PC-9 (cell line): Measurements from ENCODE around the gene GABRB1. TPM values are rescaled to one million over a fixed set of nuclear protein-coding genes. Genes with fewer than 3 reads are reported as not detected.

Experiments
- BruUV-seq: library from RNA; stranded (reverse); fragments of 400-500 nt; replicated peaks from 2 replicates; lab custom pipeline; 2021; lab: Mats Ljungman, UMichigan
- CTCF ChIA-PET: fragments of 300-600 bp; sonication (Branson Sonifier 250); formaldehyde crosslinking; loops from one replicate; lab custom pipeline; 2022; ENCODE audit warnings: antibody characterized with exemption; lab: Charles Lee
- POLR2A ChIA-PET: fragments of 300-600 bp; sonication (Branson Sonifier 250); formaldehyde crosslinking; loops from one replicate; lab custom pipeline; 2022; ENCODE audit warnings: antibody characterized with exemption; ENCODE audit not compliant: unreplicated experiment; lab: Charles Lee
- DNase-seq, 2 experiments: peaks; one replicate each; pipeline versions ENCODE4 v3.0.0 to v3.0.0-alpha.2; 2015 to 2022; ENCODE audit warnings: mixed read lengths in 1 of 2
- H2AFZ ChIP-seq: fragments of 200-600 bp; sonication (generic); 2 replicates; pipeline ENCODE4 v1.8.1; 2017; ENCODE audit warnings: antibody characterized with exemption
- H3F3A ChIP-seq: fragments of 200-600 bp; sonication (generic); 2 replicates; pipeline ENCODE4 v1.8.1; 2017; ENCODE audit warnings: antibody characterized with exemption, mild to moderate bottlenecking, low read depth; ENCODE audit not compliant: insufficient read depth
- H3K27ac ChIP-seq: fragments of 200-600 bp; sonication (generic); 2 replicates; pipeline ENCODE4 v1.6.1; 2016; ENCODE audit warnings: mixed run types
- H3K27me3 ChIP-seq: fragments of 200-600 bp; sonication (generic); 2 replicates; pipeline ENCODE4 v1.6.1; 2016; ENCODE audit warnings: low read depth, mixed run types; ENCODE audit not compliant: insufficient read depth
- H3K36me3 ChIP-seq: fragments of 200-600 bp; sonication (generic); 2 replicates; pipeline ENCODE4 v1.6.1; 2016; ENCODE audit warnings: low read depth, mixed run types
- H3K4me1 ChIP-seq: fragments of 200-600 bp; sonication (generic); replicated peaks from 2 replicates; pipeline ENCODE4 v1.6.1; 2016; ENCODE audit warnings: mixed run types; ENCODE audit not compliant: insufficient read depth
- H3K4me2 ChIP-seq: fragments of 200-600 bp; sonication (generic); 2 replicates; pipeline ENCODE4 v1.6.1; 2017; ENCODE audit warnings: mixed run types
- H3K4me3 ChIP-seq: fragments of 200-600 bp; sonication (generic); 2 replicates; pipeline ENCODE4 v1.6.1; 2016; ENCODE audit warnings: mixed run types
- H3K79me2 ChIP-seq: fragments of 200-600 bp; sonication (generic); 2 replicates; pipeline ENCODE4 v1.6.1; 2017; ENCODE audit warnings: low read depth, mixed run types
- H3K9me2 ChIP-seq: fragments of 200-600 bp; sonication (generic); 2 replicates; pipeline ENCODE4 v1.8.1; 2017; ENCODE audit warnings: mild to moderate bottlenecking; ENCODE audit not compliant: insufficient read depth
- H3K9me3 ChIP-seq: fragments of 200-600 bp; sonication (generic); 2 replicates; pipeline ENCODE4 v1.8.1; 2016; ENCODE audit warnings: low read depth; ENCODE audit not compliant: insufficient read depth
- H4K20me1 ChIP-seq: fragments of 200-600 bp; sonication (generic); 2 replicates; pipeline ENCODE4 v1.8.1; 2017; ENCODE audit not compliant: insufficient read depth
- EZH2 ChIP-seq: fragments of 200-600 bp; sonication (generic); IDR thresholded peaks from 2 replicates; pipeline ENCODE4 v1.8.0; 2017; ENCODE audit warnings: antibody characterized with exemption, low read depth
- intact Hi-C: fragments of 100-400 bp; cut with micrococcal nuclease; formaldehyde crosslinking; loops from one replicate; pipeline ENCODE4 v1.10.0; 2022; ENCODE audit not compliant: unreplicated experiment
- total RNA-seq: library from RNA; stranded (reverse); gene quantifications from 2 replicates; pipeline ENCODE4 v1.2.3, GENCODE V29; 2021
- TF ChIP-seq, protein P1 (sequence below): fragments of 200-600 bp; sonication (generic); conservative IDR thresholded peaks from 2 replicates; pipeline ENCODE4 v1.6.1; 2017; ENCODE audit warnings: mixed run types, antibody characterized with exemption, mild to moderate bottlenecking, moderate library complexity

The GABRB1 gene
- total RNA-seq, 1 experiment from 2014 or later, result not detected

DNA sequence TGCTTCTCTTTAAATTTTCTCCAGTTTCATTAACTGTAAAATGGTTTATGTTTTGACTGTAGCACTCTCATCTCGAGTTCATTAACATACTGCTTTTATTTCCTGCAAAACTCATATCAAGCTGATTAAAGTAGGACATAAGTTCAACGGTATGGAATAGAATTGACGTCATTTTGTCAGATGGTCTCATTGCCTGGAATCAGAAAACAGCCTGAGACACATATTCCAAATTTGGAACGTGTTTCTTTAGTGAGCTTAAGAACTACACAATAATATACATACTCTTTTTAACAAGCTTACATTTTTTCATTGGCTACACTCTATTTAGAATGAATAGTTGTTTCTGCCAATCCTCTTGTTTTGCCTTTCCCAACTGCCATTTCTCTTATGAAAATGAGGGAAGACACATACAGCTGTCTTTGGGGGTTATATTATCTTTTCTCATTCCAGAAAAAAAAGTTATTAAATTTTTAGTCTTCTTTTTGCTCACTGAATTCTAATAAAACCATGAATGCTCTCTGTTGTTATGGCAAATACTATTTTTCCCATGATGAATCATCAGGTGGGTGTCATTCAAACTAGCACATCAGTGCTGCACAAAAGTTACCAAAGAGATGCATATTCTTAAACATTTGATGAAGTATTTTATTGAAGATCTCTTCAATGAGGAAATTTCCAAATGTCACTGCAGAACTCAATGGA is 162.8 kb downstream of the GABRB1 start:
- no peaks in the 10 kb centered on the region for H3K4me1 ChIP-seq
- no peak overlapping the region for H3K4me2 ChIP-seq
- CTCF ChIA-PET, result no interaction called here
- H3K27me3 ChIP-seq, result no peaks in the 10 kb centered on the region
- no peak for TF ChIP-seq EZH2
- TF ChIP-seq, protein P1, sequence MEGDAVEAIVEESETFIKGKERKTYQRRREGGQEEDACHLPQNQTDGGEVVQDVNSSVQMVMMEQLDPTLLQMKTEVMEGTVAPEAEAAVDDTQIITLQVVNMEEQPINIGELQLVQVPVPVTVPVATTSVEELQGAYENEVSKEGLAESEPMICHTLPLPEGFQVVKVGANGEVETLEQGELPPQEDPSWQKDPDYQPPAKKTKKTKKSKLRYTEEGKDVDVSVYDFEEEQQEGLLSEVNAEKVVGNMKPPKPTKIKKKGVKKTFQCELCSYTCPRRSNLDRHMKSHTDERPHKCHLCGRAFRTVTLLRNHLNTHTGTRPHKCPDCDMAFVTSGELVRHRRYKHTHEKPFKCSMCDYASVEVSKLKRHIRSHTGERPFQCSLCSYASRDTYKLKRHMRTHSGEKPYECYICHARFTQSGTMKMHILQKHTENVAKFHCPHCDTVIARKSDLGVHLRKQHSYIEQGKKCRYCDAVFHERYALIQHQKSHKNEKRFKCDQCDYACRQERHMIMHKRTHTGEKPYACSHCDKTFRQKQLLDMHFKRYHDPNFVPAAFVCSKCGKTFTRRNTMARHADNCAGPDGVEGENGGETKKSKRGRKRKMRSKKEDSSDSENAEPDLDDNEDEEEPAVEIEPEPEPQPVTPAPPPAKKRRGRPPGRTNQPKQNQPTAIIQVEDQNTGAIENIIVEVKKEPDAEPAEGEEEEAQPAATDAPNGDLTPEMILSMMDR, result no peak
- no peaks in the 10 kb centered on the region for H3K79me2 ChIP-seq
- no peaks in the 10 kb centered on the region for H4K20me1 ChIP-seq
- H3K27ac ChIP-seq, result no peak overlapping the region
- no TSS peak for BruUV-seq
- no peak overlapping the region for H2AFZ ChIP-seq
- H3K9me3 ChIP-seq, result no peaks in the 10 kb centered on the region
- no peak overlapping the region for H3K4me3 ChIP-seq
- POLR2A ChIA-PET, result no interaction called here
- no peaks in the 10 kb centered on the region for H3K9me2 ChIP-seq
- H3K36me3 ChIP-seq, result no peaks in the 10 kb centered on the region
- intact Hi-C loops, result no loop called here
- no peak for DNase-seq
- H3F3A ChIP-seq, result no peaks in the 10 kb centered on the region

DNA sequence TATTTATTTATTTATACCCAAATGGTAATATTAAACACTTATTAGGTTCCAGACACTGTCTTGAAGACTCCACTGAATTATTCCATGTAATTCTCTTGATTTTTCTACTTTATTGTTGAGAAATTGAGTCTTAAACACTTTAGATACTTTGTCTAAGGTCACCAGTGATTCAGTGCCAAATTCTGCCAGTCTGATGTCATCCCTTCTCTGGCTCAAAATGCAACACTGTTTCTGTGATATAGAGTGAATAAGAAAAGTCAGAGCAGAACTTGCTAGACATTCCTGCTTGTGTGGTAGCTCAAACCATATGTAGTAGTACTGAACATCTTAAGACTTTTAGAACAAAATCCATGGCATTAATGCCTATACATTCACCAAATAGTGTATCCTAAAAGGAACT is 164.3 kb downstream of the GABRB1 start:
- no peak overlapping the region for H2AFZ ChIP-seq
- no peak for DNase-seq
- H3K4me1 ChIP-seq, result no peaks in the 10 kb centered on the region
- H3K27ac ChIP-seq, result no peak overlapping the region
- H3K79me2 ChIP-seq, result no peaks in the 10 kb centered on the region
- H3F3A ChIP-seq, result no peaks in the 10 kb centered on the region
- no peak for TF ChIP-seq EZH2
- TF ChIP-seq, protein P1, result no peak
- H3K9me3 ChIP-seq, result no peaks in the 10 kb centered on the region
- CTCF ChIA-PET, result no interaction called here
- no peaks in the 10 kb centered on the region for H3K9me2 ChIP-seq
- no peaks in the 10 kb centered on the region for H4K20me1 ChIP-seq
- no peak overlapping the region for H3K4me3 ChIP-seq
- H3K36me3 ChIP-seq, result no peaks in the 10 kb centered on the region
- H3K27me3 ChIP-seq, result no peaks in the 10 kb centered on the region
- intact Hi-C loops, result no loop called here
- H3K4me2 ChIP-seq, result no peak overlapping the region
- no TSS peak for BruUV-seq
- POLR2A ChIA-PET, result no interaction called here

DNA sequence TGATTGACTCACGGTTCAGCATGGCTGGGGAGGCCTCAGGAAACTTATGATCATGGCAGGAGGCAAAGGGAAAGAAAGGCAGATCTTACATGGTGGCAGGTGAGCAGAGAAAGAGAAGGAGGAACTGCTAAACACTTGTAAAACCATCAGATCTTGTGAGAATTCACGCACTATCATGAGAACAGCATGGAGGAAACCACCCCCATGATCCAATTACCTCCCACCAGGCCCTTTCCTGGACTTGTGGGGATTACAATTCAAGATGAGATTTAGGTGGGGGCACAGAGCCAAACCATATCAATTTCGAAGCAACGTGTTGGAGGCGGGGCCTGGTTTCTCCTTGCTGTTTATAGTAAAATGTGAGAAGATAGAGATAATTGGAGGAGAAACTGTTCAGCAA is 167.4 kb downstream of the GABRB1 start:
- CTCF ChIA-PET, result no interaction called here
- no TSS peak for BruUV-seq

More for the DNA sequence above, 167.4 kb downstream of the GABRB1 start:
- no peaks in the 10 kb centered on the region for H4K20me1 ChIP-seq
- intact Hi-C loops, result no loop called here
- POLR2A ChIA-PET, result no interaction called here
- no peaks in the 10 kb centered on the region for H3K36me3 ChIP-seq
- H3K4me2 ChIP-seq, result no peak overlapping the region
- no peaks in the 10 kb centered on the region; the same call in 1 of the 2 replicates for H3K27me3 ChIP-seq
- H2AFZ ChIP-seq, result no peak overlapping the region
- H3K4me3 ChIP-seq, result no peak overlapping the region
- no peaks in the 10 kb centered on the region for H3K9me2 ChIP-seq
- no peak overlapping the region for H3K27ac ChIP-seq
- no peaks in the 10 kb centered on the region for H3K9me3 ChIP-seq
- H3F3A ChIP-seq, result no peaks in the 10 kb centered on the region
- H3K4me1 ChIP-seq, result no peaks in the 10 kb centered on the region
- H3K79me2 ChIP-seq, result no peaks in the 10 kb centered on the region
- DNase-seq, result no peak
- TF ChIP-seq EZH2, result no peak
- TF ChIP-seq, protein P1, result no peak
